H1 (cell line): ENCODE results near the gene CAPN11. TPM values are rescaled to one million over a fixed set of nuclear protein-coding genes. Genes with fewer than 3 reads are reported as not detected.

Experiments
- CTCF ChIA-PET: fragments of 300-600 bp; sonication (Branson Sonifier 250); formaldehyde crosslinking; loops from one replicate; lab custom pipeline; 2021; ENCODE audit not compliant: partially characterized antibody; lab: Charles Lee
- POLR2A ChIA-PET: fragments of 300-600 bp; sonication (Branson Sonifier 250); formaldehyde crosslinking; loops from one replicate; lab custom pipeline; 2021; ENCODE audit warnings: inconsistent platforms; ENCODE audit not compliant: partially characterized antibody; lab: Charles Lee
- DNase-seq, 2 experiments: peaks; one replicate each; pipeline versions ENCODE4 v3.0.0 to v3.0.0-alpha.2; 2010 to 2022; ENCODE audit warnings: low spot score in 2 of 2, low read depth in 1 of 2, mixed read lengths in 1 of 2
- FAIRE-seq: peaks from 2 replicates; lab custom pipeline; 2011; peaks lifted over from hg19 to GRCh38; lab: Jason Lieb, UNC
- H2AFZ ChIP-seq: 2 replicates; pipeline ENCODE4 v1.8.1; 2012; ENCODE audit warnings: low read length, inconsistent platforms
- H2AK5ac ChIP-seq: 2 replicates; pipeline ENCODE4 v1.6.1; 2013; ENCODE audit warnings: low read depth, low read length
- H2BK120ac ChIP-seq: replicated peaks from 2 replicates; pipeline ENCODE3; 2013; ENCODE audit warnings: low read depth, low read length, inconsistent platforms
- H2BK12ac ChIP-seq: 2 replicates; pipeline ENCODE4 v1.6.1; 2013; ENCODE audit warnings: low read depth, low read length
- H2BK15ac ChIP-seq: 2 replicates; pipeline ENCODE4 v1.6.1; 2013; ENCODE audit warnings: low read length
- H2BK20ac ChIP-seq: 2 replicates; pipeline ENCODE4 v1.6.1; 2013; ENCODE audit warnings: low read length
- H2BK5ac ChIP-seq: 2 replicates; pipeline ENCODE4 v1.6.1; 2013; ENCODE audit warnings: low read depth, low read length
- H3K14ac ChIP-seq: 2 replicates; pipeline ENCODE4 v1.6.1; 2013; ENCODE audit warnings: inconsistent platforms; ENCODE audit not compliant: insufficient read length
- H3K18ac ChIP-seq: 2 replicates; pipeline ENCODE4 v1.6.1; 2013; ENCODE audit warnings: low read length; ENCODE audit errors: extremely low read depth
- H3K23ac ChIP-seq: 2 replicates; pipeline ENCODE4 v1.6.1; 2013; ENCODE audit warnings: inconsistent platforms; ENCODE audit not compliant: insufficient read length
- H3K23me2 ChIP-seq: 2 replicates; pipeline ENCODE4 v1.6.1; 2013; ENCODE audit warnings: low read depth, low read length
- H3K27ac ChIP-seq: 2 replicates; pipeline ENCODE4 v1.6.1; 2011; ENCODE audit warnings: low read depth, low read length, inconsistent platforms
- H3K27me3 ChIP-seq, 4 experiments: replicated peaks in 1 of 4; 1 replicate in 1 of 4; 2 replicates in 3 of 4; pipeline versions ENCODE4 v1.6.1 to v1.8.1; 2011 to 2013; ENCODE audit warnings: low read length in 3 of 4, mild to moderate bottlenecking in 3 of 4, inconsistent platforms in 2 of 4, mixed read lengths in 2 of 4, moderate library complexity in 1 of 4; ENCODE audit not compliant: control insufficient read depth in 3 of 4, insufficient read depth in 3 of 4; ENCODE audit errors: extremely low read depth in 1 of 4
- H3K36me3 ChIP-seq, 4 experiments: 2 replicates each; pipeline versions ENCODE4 v1.6.1 to v1.8.1; 2011 to 2013; ENCODE audit warnings: mild to moderate bottlenecking in 4 of 4, low read length in 3 of 4, moderate library complexity in 2 of 4, control low read depth in 1 of 4, inconsistent platforms in 1 of 4; ENCODE audit not compliant: insufficient read depth in 4 of 4, control insufficient read depth in 2 of 4
- H3K4ac ChIP-seq: replicated peaks from 2 replicates; pipeline ENCODE3; 2013; ENCODE audit warnings: low read length, low read depth, mixed read lengths, inconsistent platforms; ENCODE audit not compliant: insufficient read length
- H3K4me1 ChIP-seq, 4 experiments: replicated peaks in 1 of 4; 1 replicate in 1 of 4; 2 replicates in 3 of 4; pipeline versions ENCODE4 v1.6.1 to v1.8.1; 2011 to 2013; ENCODE audit warnings: low read length in 3 of 4, inconsistent platforms in 2 of 4, mixed read lengths in 1 of 4; ENCODE audit not compliant: insufficient read depth in 4 of 4, control insufficient read depth in 3 of 4
- H3K4me2 ChIP-seq, 2 experiments: 2 replicates each; pipeline versions ENCODE4 v1.6.1 to v1.8.1; 2011 to 2013; ENCODE audit warnings: low read depth in 2 of 2, low read length in 2 of 2, control low read depth in 1 of 2, inconsistent platforms in 1 of 2, mild to moderate bottlenecking in 1 of 2; ENCODE audit not compliant: insufficient read depth in 1 of 2
- H3K4me3 ChIP-seq, 4 experiments: fragments of 200-600, 300-600 bp in 1 of 4; sonication (generic), shearing (Covaris generic), sonication (Bioruptor Twin) in 1 of 4; 2 replicates each; pipeline versions ENCODE4 v1.5.1 to v1.8.1; 2011 to 2016; ENCODE audit warnings: low read length in 4 of 4, low read depth in 3 of 4, control low read depth in 2 of 4, inconsistent platforms in 2 of 4, mild to moderate bottlenecking in 2 of 4, mixed read lengths in 1 of 4, moderate library complexity in 1 of 4; ENCODE audit not compliant: insufficient read depth in 2 of 4; ENCODE audit errors: extremely low read depth in 1 of 4
- H3K56ac ChIP-seq: replicated peaks from 2 replicates; pipeline ENCODE3; 2013; ENCODE audit warnings: low read depth, mild to moderate bottlenecking, mixed read lengths, low read length, inconsistent platforms; ENCODE audit not compliant: insufficient read length
- H3K79me1 ChIP-seq: 2 replicates; pipeline ENCODE4 v1.6.1; 2013; ENCODE audit warnings: low read depth, low read length, control low read depth
- H3K79me2 ChIP-seq, 2 experiments: 2 replicates each; pipeline versions ENCODE4 v1.6.1 to v1.8.1; 2012 to 2013; ENCODE audit warnings: low read length in 2 of 2, mild to moderate bottlenecking in 2 of 2, inconsistent platforms in 1 of 2; ENCODE audit not compliant: insufficient read depth in 2 of 2, control insufficient read depth in 1 of 2
- H3K9ac ChIP-seq, 4 experiments: replicated peaks in 1 of 4; 1 replicate in 1 of 4; 2 replicates in 3 of 4; pipeline versions ENCODE4 v1.6.1 to v1.8.1; 2011 to 2013; ENCODE audit warnings: low read depth in 3 of 4, low read length in 3 of 4, control low read depth in 2 of 4, mild to moderate bottlenecking in 2 of 4, moderate library complexity in 2 of 4, inconsistent platforms in 1 of 4; ENCODE audit errors: extremely low read depth in 1 of 4
- H3K9me3 ChIP-seq, 2 experiments: 2 replicates each; pipeline versions ENCODE4 v1.6.1 to v1.8.1; 2012 to 2013; ENCODE audit warnings: mild to moderate bottlenecking in 2 of 2, moderate library complexity in 2 of 2, control low read depth in 1 of 2, inconsistent platforms in 1 of 2, low read depth in 1 of 2, low read length in 1 of 2, mixed read lengths in 1 of 2; ENCODE audit not compliant: insufficient read depth in 2 of 2
- H4K20me1 ChIP-seq, 2 experiments: replicated peaks in 1 of 2; 2 replicates each; pipeline versions ENCODE3 to v1.8.1; 2011 to 2013; ENCODE audit warnings: inconsistent platforms in 2 of 2, low read length in 2 of 2, mild to moderate bottlenecking in 1 of 2; ENCODE audit not compliant: insufficient read depth in 2 of 2, control insufficient read depth in 1 of 2
- H4K5ac ChIP-seq: 2 replicates; pipeline ENCODE4 v1.6.1; 2013; ENCODE audit warnings: low read length, low read depth, mixed read lengths, inconsistent platforms; ENCODE audit not compliant: insufficient read length
- H4K8ac ChIP-seq: 2 replicates; pipeline ENCODE4 v1.8.0; 2013; ENCODE audit warnings: mild to moderate bottlenecking, moderate library complexity, low read length, inconsistent platforms; ENCODE audit not compliant: insufficient read depth; ENCODE audit errors: extremely low read depth
- H4K91ac ChIP-seq: replicated peaks from 2 replicates; pipeline ENCODE3; 2013; ENCODE audit warnings: low read length, mixed read lengths, inconsistent platforms; ENCODE audit not compliant: insufficient read length
- CBX8 ChIP-seq: fragments of 300-800, 300-1000 bp; sonication (generic); IDR thresholded peaks from 2 replicates; pipeline ENCODE4 v1.7.1; 2016; ENCODE audit warnings: low read depth, low read length, borderline replicate concordance
- EP300 ChIP-seq, 2 experiments: IDR thresholded peaks; 1 replicate in 1 of 2; 2 replicates in 1 of 2; pipeline ENCODE4 v1.6.1; 2011 to 2012; ENCODE audit warnings: low read depth in 2 of 2, low read length in 2 of 2, mild to moderate bottlenecking in 2 of 2, borderline replicate concordance in 1 of 2, inconsistent platforms in 1 of 2, moderate library complexity in 1 of 2
- EZH2 ChIP-seq: fragments of 200-600 bp; sonication (generic); IDR thresholded peaks from 2 replicates; pipeline ENCODE4 v1.7.1; 2012; ENCODE audit warnings: low read depth, mild to moderate bottlenecking, moderate library complexity, low read length, inconsistent platforms; ENCODE audit not compliant: severe bottlenecking
- RAD21 ChIP-seq, 2 experiments: IDR thresholded peaks in 1 of 2; conservative IDR thresholded peaks in 1 of 2; 2 replicates each; pipeline ENCODE4 v1.6.1; 2011; ENCODE audit warnings: low read depth in 2 of 2, low read length in 2 of 2, improper control_type of control experiment in 1 of 2, inconsistent platforms in 1 of 2, mild to moderate bottlenecking in 1 of 2, moderate library complexity in 1 of 2
- SIN3A ChIP-seq, 2 experiments: IDR thresholded peaks in 1 of 2; conservative IDR thresholded peaks in 1 of 2; 2 replicates each; pipeline ENCODE4 v1.6.1; 2011 to 2012; ENCODE audit warnings: low read length in 2 of 2, improper control_type of control experiment in 1 of 2, low read depth in 1 of 2, mild to moderate bottlenecking in 1 of 2
- SP1 ChIP-seq: IDR thresholded peaks from 2 replicates; pipeline ENCODE4 v1.6.1; 2011; ENCODE audit warnings: low read depth, low read length
- TAF1 ChIP-seq: IDR thresholded peaks from 2 replicates; pipeline ENCODE4 v1.6.1; 2011; ENCODE audit warnings: mild to moderate bottlenecking, low read depth, low read length
- WGBS, 2 experiments: shearing (Covaris generic) in 1 of 2; methylation state at CpG; one replicate each; pipeline versions ENCODE4 v1.1.6 to v1.1.7; 2013 to 2015; ENCODE audit warnings: low lambda C conversion rate in 2 of 2, mixed read lengths in 2 of 2, inconsistent platforms in 1 of 2, low coverage in 1 of 2, missing lambda C conversion rate in 1 of 2; ENCODE audit not compliant: insufficient replicate concordance in 2 of 2, insufficient coverage in 1 of 2, insufficient read length in 1 of 2; ENCODE audit errors: extremely low coverage in 1 of 2, missing lambda C conversion rate in 1 of 2; 5-methylcytosine and 5-hydroxymethylcytosine counted together
- polyA plus RNA-seq, 7 experiments: library from polyadenylated mRNA; depleted of rRNA in 3 of 7; stranded (reverse) in 5 of 7; unstranded in 2 of 7; fragments of >200 nt in 5 of 7; fragments of 200-250 nt in 2 of 7; gene quantifications; 1 replicate in 5 of 7; 2 replicates in 1 of 7; 4 replicates in 1 of 7; pipeline versions ENCODE4 v1.2.1 to v1.2.3, GENCODE V29; 2011 to 2013; ENCODE audit warnings: missing spikeins in 2 of 7, mixed read lengths in 2 of 7
- total RNA-seq: library from RNA; stranded (reverse); fragmentation: NEBNext Ultra II Directional; extraction: Animal tissue kit (Norgen Biotek cat#: 25700); gene quantifications from 2 replicates; pipeline ENCODE4 v1.2.1, GENCODE V29; 2021

The CAPN11 gene
- total and polyA plus RNA-seq, 2 of the 8 experiments (the other 6 are each of a cell fraction or from before 2014, with no cell fraction given): 0.95 to 0.97 TPM

- POLR2A ChIA-PET: interaction anchor here (1.0 to 21.0 kb wide), 7 partner anchors 8 to 49 kb away, joined by 3 to 477 read pairs (median 4); partner anchors contain the start of genes HSP90AB1, MYMX and SLC35B2
- Histone ChIP-seq H3K79me2 (peaks cover 4 to 36% of the 10 kb centered on the region in 2 experiments; a peak in 3 of 4 replicates), H3K4me3 (no peak overlapping the region)
Observed at GRCh38 chr6:44230034-44230675, 71.5 kb downstream of the CAPN11 start.

More at GRCh38 chr6:44230034-44230675, 71.5 kb downstream of the CAPN11 start:
- Histone ChIP-seq H4K5ac (no peak overlapping the region), H3K23me2 (no peaks in the 10 kb centered on the region; the same call in 1 of the 2 replicates), H4K91ac (no peak overlapping the region), H3K36me3 (peaks cover 29 to 58% (median 48%) of the 10 kb centered on the region in 4 experiments), H3K27ac (no peak overlapping the region), H2AFZ (no peak overlapping the region), H3K14ac (no peak overlapping the region), H2AK5ac (no peak overlapping the region), H2BK20ac (no peak overlapping the region), H3K56ac (no peak overlapping the region), H3K23ac (no peak overlapping the region), H3K4me1 (peaks cover 8 to 27% (median 18%) of the 10 kb centered on the region in 4 experiments), H3K79me1 (peaks cover 29% of the 10 kb centered on the region), H2BK120ac (no peak overlapping the region), H3K9ac (no peak overlapping the region), H3K18ac (no peak overlapping the region), H4K8ac (no peak overlapping the region), H2BK12ac (no peak overlapping the region), H2BK5ac (no peak overlapping the region), H3K27me3 (no peaks in the 10 kb centered on the region), H3K4me2 (no peak overlapping the region), H3K9me3 (no peaks in the 10 kb centered on the region), H4K20me1 (peaks cover 31 to 40% of the 10 kb centered on the region in 2 experiments), H2BK15ac (no peak overlapping the region), H3K4ac (no peak overlapping the region)
- DNase-seq (no peak), FAIRE-seq (no peak)
- CTCF ChIA-PET: interaction anchor here (0.9 to 19.4 kb wide), 10 partner anchors 12 to 134 kb away, joined by 3 to 287 read pairs (median 4); no protein-coding TSS in a partner anchor
- no peak for TF ChIP-seq SIN3A (conservative IDR thresholded peaks at IDR 0.05 in 1 of 2, IDR thresholded peaks at IDR 0.05 in 1 of 2; ENCODE audit: low read depth in 1 of 2, low read length in 2 of 2)
- no peak for TF ChIP-seq RAD21 (IDR thresholded peaks at IDR 0.05 in 1 of 2, conservative IDR thresholded peaks at IDR 0.05 in 1 of 2; ENCODE audit: low read depth in 2 of 2, low read length in 2 of 2)
- no peak for TF ChIP-seq TAF1
- TF ChIP-seq SP1: no peak
- no peak for TF ChIP-seq CBX8
- no peak for TF ChIP-seq EZH2
- TF ChIP-seq EP300 (IDR thresholded peaks at IDR 0.05; ENCODE audit: borderline replicate concordance in 1 of 2, low read depth in 2 of 2, low read length in 2 of 2): no peak
- 93% methylated on average over 10 of the region's 10 CpGs; no CpG with 5 or more reads in 1 of the 2 experiments for WGBS, 2 experiments
